ENCODE measurements around the gene ACTL7B. TPM values are rescaled to one million over a fixed set of nuclear protein-coding genes. Genes with fewer than 3 reads are reported as not detected.

Gene ACTL7B
- total and polyA plus RNA-seq, 2 experiments from 2014 or later, result not detected

- Histone ChIP-seq H3K36me3 (replicated peaks; ENCODE audit: insufficient read depth, low read depth) (no peaks in the 10 kb centered on the region), H3K9me3 (ENCODE audit: low read depth) (no peaks in the 10 kb centered on the region), H3K27ac (no peak overlapping the region), H3K4me2 (no peak overlapping the region), H4K20me1 (ENCODE audit: insufficient read depth, poor library complexity, severe bottlenecking) (no peaks in the 10 kb centered on the region), H3K79me2 (no peaks in the 10 kb centered on the region), H3K27me3 (no peaks in the 10 kb centered on the region), H3K4me1 (ENCODE audit: insufficient read depth) (peaks cover 4% of the 10 kb centered on the region), H3K4me3 (no peak overlapping the region), H2AFZ (no peak overlapping the region), H3K9me2 (replicated peaks; ENCODE audit: insufficient read depth) (no peaks in the 10 kb centered on the region)
- TF ChIP-seq EZH2phosphoT487 (IDR thresholded peaks at IDR 0.05; ENCODE audit: low read depth, severe bottlenecking, unreplicated experiment) (no peak), CTCF (IDR thresholded peaks at IDR 0.05; ENCODE audit: poor library complexity) (no peak), EZH2 (IDR thresholded peaks at IDR 0.05; ENCODE audit: borderline replicate concordance) (no peak)
- WGBS (ENCODE audit: low lambda C conversion rate, missing lambda C conversion rate), result 85% methylated on average over 2 of the region's 2 CpGs
- DNase-seq (ENCODE audit: low spot score), result no peak
Observed at GRCh38 chr9:108845947-108846346, 9.8 kb downstream of the ACTL7B start.

GRCh38 chr9:108845507-108845906 lies 10.3 kb downstream of the ACTL7B start:
- Histone ChIP-seq H3K79me2 (no peaks in the 10 kb centered on the region), H3K27me3 (no peaks in the 10 kb centered on the region), H3K27ac (no peak overlapping the region), H3K36me3 (replicated peaks; ENCODE audit: insufficient read depth, low read depth) (no peaks in the 10 kb centered on the region), H3K4me3 (no peak overlapping the region), H3K9me2 (replicated peaks; ENCODE audit: insufficient read depth) (no peaks in the 10 kb centered on the region), H4K20me1 (ENCODE audit: insufficient read depth, poor library complexity, severe bottlenecking) (no peaks in the 10 kb centered on the region), H3K9me3 (ENCODE audit: low read depth) (no peaks in the 10 kb centered on the region), H3K4me1 (ENCODE audit: insufficient read depth) (peaks cover 4% of the 10 kb centered on the region), H3K4me2 (no peak overlapping the region), H2AFZ (no peak overlapping the region)
- no peak for TF ChIP-seq CTCF (IDR thresholded peaks at IDR 0.05; ENCODE audit: poor library complexity)
- TF ChIP-seq EZH2 (IDR thresholded peaks at IDR 0.05; ENCODE audit: borderline replicate concordance), result no peak
- TF ChIP-seq EZH2phosphoT487 (IDR thresholded peaks at IDR 0.05; ENCODE audit: low read depth, severe bottlenecking, unreplicated experiment), result no peak
- DNase-seq (ENCODE audit: low spot score), result no peak
- 66% methylated on average over 5 of the region's 5 CpGs for WGBS (ENCODE audit: low lambda C conversion rate, missing lambda C conversion rate)

- WGBS (ENCODE audit: low lambda C conversion rate, missing lambda C conversion rate), result 74% methylated on average over 2 of the region's 2 CpGs
- Histone ChIP-seq H3K27ac (no peak overlapping the region), H3K9me2 (replicated peaks; ENCODE audit: insufficient read depth) (no peaks in the 10 kb centered on the region), H3K4me2 (no peak overlapping the region), H3K36me3 (replicated peaks; ENCODE audit: insufficient read depth, low read depth) (no peaks in the 10 kb centered on the region), H4K20me1 (ENCODE audit: insufficient read depth, poor library complexity, severe bottlenecking) (no peaks in the 10 kb centered on the region), H3K27me3 (no peaks in the 10 kb centered on the region), H3K79me2 (no peaks in the 10 kb centered on the region), H2AFZ (no peak overlapping the region), H3K4me1 (ENCODE audit: insufficient read depth) (peaks cover 4% of the 10 kb centered on the region), H3K4me3 (no peak overlapping the region), H3K9me3 (ENCODE audit: low read depth) (no peaks in the 10 kb centered on the region)
- TF ChIP-seq CTCF (IDR thresholded peaks at IDR 0.05; ENCODE audit: poor library complexity) (no peak), EZH2 (IDR thresholded peaks at IDR 0.05; ENCODE audit: borderline replicate concordance) (no peak), EZH2phosphoT487 (IDR thresholded peaks at IDR 0.05; ENCODE audit: low read depth, severe bottlenecking, unreplicated experiment) (no peak)
- no peak for DNase-seq (ENCODE audit: low spot score)
Observed at GRCh38 chr9:108844856-108845255, 10.9 kb downstream of the ACTL7B start.

GRCh38 chr9:108844391-108844790 lies 11.4 kb downstream of the ACTL7B start:
- 60% methylated on average over 2 of the region's 2 CpGs for WGBS (ENCODE audit: low lambda C conversion rate, missing lambda C conversion rate)
- Histone ChIP-seq H3K79me2 (no peaks in the 10 kb centered on the region), H4K20me1 (ENCODE audit: insufficient read depth, poor library complexity, severe bottlenecking) (no peaks in the 10 kb centered on the region), H3K27ac (no peak overlapping the region), H3K36me3 (replicated peaks; ENCODE audit: insufficient read depth, low read depth) (no peaks in the 10 kb centered on the region), H3K4me3 (no peak overlapping the region), H2AFZ (no peak overlapping the region), H3K9me2 (replicated peaks; ENCODE audit: insufficient read depth) (no peaks in the 10 kb centered on the region), H3K9me3 (ENCODE audit: low read depth) (no peaks in the 10 kb centered on the region), H3K27me3 (no peaks in the 10 kb centered on the region), H3K4me1 (ENCODE audit: insufficient read depth) (no peaks in the 10 kb centered on the region), H3K4me2 (no peak overlapping the region)
- no peak for TF ChIP-seq EZH2 (IDR thresholded peaks at IDR 0.05; ENCODE audit: borderline replicate concordance)
- TF ChIP-seq EZH2phosphoT487 (IDR thresholded peaks at IDR 0.05; ENCODE audit: low read depth, severe bottlenecking, unreplicated experiment), result no peak
- TF ChIP-seq CTCF (IDR thresholded peaks at IDR 0.05; ENCODE audit: poor library complexity), result no peak
- no peak for DNase-seq (ENCODE audit: low spot score)

Data from hepatocyte (in vitro differentiated cells).